GM23338 (cell line): Measurements from ENCODE around the gene CFAP97. TPM values are rescaled to one million over a fixed set of nuclear protein-coding genes. Genes with fewer than 3 reads are reported as not detected.
A peak's percentile ranks its signal among the peaks of the same experiment; 100 is the strongest.

Experiments
- ATAC-seq: fragments of 200-7000 bp; cut with Tn5 transposase; 3 replicates; pipeline ENCODE4 v1.9.1; 2020
- DNase-seq: peaks from one replicate; pipeline ENCODE4 v3.0.0-alpha.2; 2015; ENCODE audit warnings: low spot score
- H2AFZ ChIP-seq: fragments of 200-600 bp; sonication (generic); 2 replicates; pipeline ENCODE4 v1.8.0; 2016; ENCODE audit warnings: antibody characterized with exemption, mild to moderate bottlenecking, moderate library complexity
- H3F3A ChIP-seq: fragments of 200-600 bp; sonication (generic); replicated peaks from 2 replicates; pipeline ENCODE4 v1.8.0; 2017; ENCODE audit warnings: antibody characterized with exemption, mixed run types, low read depth
- H3K27ac ChIP-seq: fragments of 200-600 bp; sonication (generic); 2 replicates; pipeline ENCODE4 v1.6.1; 2016; ENCODE audit warnings: low read depth
- H3K27me3 ChIP-seq: fragments of 200-600 bp; sonication (generic); 2 replicates; pipeline ENCODE4 v1.8.0; 2016; ENCODE audit warnings: mild to moderate bottlenecking, mixed run types, moderate library complexity; ENCODE audit not compliant: insufficient read depth
- H3K36me3 ChIP-seq: fragments of 200-600 bp; sonication (generic); 2 replicates; pipeline ENCODE4 v1.8.0; 2016; ENCODE audit warnings: mild to moderate bottlenecking; ENCODE audit not compliant: insufficient read depth
- H3K4me1 ChIP-seq: fragments of 200-600 bp; sonication (generic); 2 replicates; pipeline ENCODE4 v1.8.0; 2016; ENCODE audit warnings: mild to moderate bottlenecking, moderate library complexity; ENCODE audit not compliant: insufficient read depth
- H3K4me2 ChIP-seq: fragments of 200-600 bp; sonication (generic); 2 replicates; pipeline ENCODE4 v1.7.1; 2017; ENCODE audit warnings: mixed run types
- H3K4me3 ChIP-seq: fragments of 200-600 bp; sonication (generic); 2 replicates; pipeline ENCODE4 v1.6.1; 2016; ENCODE audit warnings: mixed run types
- H3K79me2 ChIP-seq: fragments of 200-600 bp; sonication (generic); replicated peaks from 2 replicates; pipeline ENCODE4 v1.8.0; 2017; ENCODE audit warnings: mild to moderate bottlenecking; ENCODE audit not compliant: insufficient read depth
- H3K9me2 ChIP-seq: fragments of 200-600 bp; sonication (generic); 2 replicates; pipeline ENCODE4 v1.8.0; 2017; ENCODE audit not compliant: insufficient read depth
- H4K20me1 ChIP-seq: fragments of 200-600 bp; sonication (generic); replicated peaks from 2 replicates; pipeline ENCODE4 v1.8.0; 2017; ENCODE audit warnings: mild to moderate bottlenecking; ENCODE audit not compliant: insufficient read depth
- H3K27ac Mint-ChIP-seq: 2 replicates; pipeline ENCODE4 v1.8.0; 2020; ENCODE audit warnings: inconsistent platforms, mild to moderate bottlenecking, moderate library complexity, mixed read lengths
- H3K27me3 Mint-ChIP-seq: 3 replicates; pipeline ENCODE4 v1.8.0; 2022; ENCODE audit warnings: low read depth, mild to moderate bottlenecking, moderate library complexity, mixed read lengths, inconsistent platforms; ENCODE audit not compliant: insufficient read depth, poor library complexity
- H3K36me3 Mint-ChIP-seq: 3 replicates; pipeline ENCODE4 v1.8.0; 2021; ENCODE audit warnings: low read depth, mild to moderate bottlenecking, inconsistent platforms, moderate library complexity, mixed read lengths
- H3K4me1 Mint-ChIP-seq: 3 replicates; pipeline ENCODE4 v1.8.0; 2020; ENCODE audit warnings: mild to moderate bottlenecking, inconsistent platforms, mixed read lengths
- H3K4me3 Mint-ChIP-seq: 3 replicates; pipeline ENCODE4 v1.8.0; 2021; ENCODE audit warnings: moderate library complexity, mild to moderate bottlenecking, inconsistent platforms, mixed read lengths
- H3K9me3 Mint-ChIP-seq: 3 replicates; pipeline ENCODE4 v1.8.0; 2020; ENCODE audit warnings: moderate library complexity, mild to moderate bottlenecking, inconsistent platforms, mixed read lengths
- CTCF ChIP-seq, 2 experiments: fragments of 200-600 bp in 1 of 2; sonication (generic) in 1 of 2; conservative IDR thresholded peaks; 2 replicates each; pipeline versions ENCODE4 v1.5.1 to v1.6.1; 2016 to 2017; ENCODE audit warnings: antibody characterized with exemption in 2 of 2, low read depth in 2 of 2, mild to moderate bottlenecking in 2 of 2, moderate library complexity in 1 of 2
- ETS1 ChIP-seq: IDR thresholded peaks from 2 replicates; pipeline ENCODE4 v1.6.1; 2016; ENCODE audit warnings: antibody characterized with exemption
- EZH2 ChIP-seq: fragments of 200-600 bp; sonication (generic); IDR thresholded peaks from one replicate; pipeline ENCODE4 v1.8.0; 2017; ENCODE audit warnings: antibody characterized with exemption, mild to moderate bottlenecking, low read depth; ENCODE audit not compliant: unreplicated experiment
- EZH2phosphoT487 ChIP-seq: fragments of 200-600 bp; sonication (generic); IDR thresholded peaks from one replicate; pipeline ENCODE4 v1.8.1; 2018; ENCODE audit warnings: antibody characterized with exemption; ENCODE audit not compliant: unreplicated experiment
- JUNB ChIP-seq: IDR thresholded peaks from one replicate; pipeline ENCODE4 v1.6.1; 2016; ENCODE audit warnings: antibody characterized with exemption; ENCODE audit not compliant: unreplicated experiment
- NANOG ChIP-seq: IDR thresholded peaks from 2 replicates; pipeline ENCODE4 v1.6.1; 2016; ENCODE audit warnings: antibody characterized with exemption, borderline replicate concordance
- POLR2AphosphoS5 ChIP-seq: IDR thresholded peaks from 2 replicates; pipeline ENCODE4 v1.6.1; 2016; ENCODE audit warnings: antibody characterized with exemption, low read depth
- REST ChIP-seq: IDR thresholded peaks from one replicate; pipeline ENCODE4 v1.6.1; 2018; ENCODE audit warnings: antibody characterized with exemption; ENCODE audit not compliant: unreplicated experiment
- ZNF331 ChIP-seq: fragments of 250-450 bp; sonication (Bioruptor Pico); IDR thresholded peaks from 2 replicates; pipeline ENCODE4 v1.5.0; 2020; ENCODE audit warnings: low read depth, mild to moderate bottlenecking, moderate library complexity
- polyA plus RNA-seq: library from polyadenylated mRNA; unstranded; fragments of >200 nt; fragmentation: Nextera tagmentation; extraction: Ambion mirVana; gene quantifications from 2 replicates; pipeline ENCODE4 v1.2.1, GENCODE V29; 2016
- total RNA-seq: library from RNA; depleted of rRNA; stranded (reverse); fragments of >200 nt; shearing (Covaris generic); gene quantifications from 2 replicates; pipeline ENCODE4 v1.2.3, GENCODE V29; 2014

The CFAP97 gene
- total and polyA plus RNA-seq, 2 experiments from 2014 or later = 37.7 to 73.3 TPM

- TF ChIP-seq NANOG = no peak
- TF ChIP-seq REST = no peak
These were observed 60.7 kb downstream of the CFAP97 start, which contains the start of gene SLC25A4 (continued) for GRCh38 chr4:185142912-185143600.

- H3K27ac Mint-ChIP-seq = peak overlapping the region; percentile 78; the same call in 1 of the 2 replicates
- peaks cover 22% of the 10 kb centered on the region for H3K79me2 ChIP-seq
- peaks cover 12% of the 10 kb centered on the region for H3K36me3 ChIP-seq
- H3F3A ChIP-seq = peaks cover 14% of the 10 kb centered on the region; the same call in 1 of the 2 replicates
- peaks cover 15% of the 10 kb centered on the region for H3K4me1 ChIP-seq
- H3K27me3 Mint-ChIP-seq = peaks cover 11% of the 10 kb centered on the region
- peak overlapping the region; percentile 72; the same call in 1 of the 2 replicates for H3K27ac ChIP-seq
- peak overlapping the region; percentile 86 for H3K4me3 Mint-ChIP-seq
- ATAC-seq (no peak; the same call in 2 of the 3 replicates), DNase-seq (no peak)
- no peaks in the 10 kb centered on the region for H3K9me3 Mint-ChIP-seq
- H3K27me3 ChIP-seq = peaks cover 8% of the 10 kb centered on the region
- H3K4me1 Mint-ChIP-seq = peaks cover 22% of the 10 kb centered on the region
- H2AFZ ChIP-seq = peak overlapping the region; percentile 98
- peaks cover 22% of the 10 kb centered on the region for H3K36me3 Mint-ChIP-seq
- peaks cover 16% of the 10 kb centered on the region for H4K20me1 ChIP-seq
- H3K4me3 ChIP-seq = peak overlapping the region; percentile 90
- no peaks in the 10 kb centered on the region for H3K9me2 ChIP-seq
- peak overlapping the region; percentile 100 for H3K4me2 ChIP-seq
- TF ChIP-seq ZNF331 (CRISPR knock-in tag) (no peak), CTCF (conservative IDR thresholded peaks at IDR 0.05; ENCODE audit: low read depth in 2 of 2) (no peak), NANOG (no peak), EZH2 (no peak), REST (no peak), JUNB (no peak), EZH2phosphoT487 (no peak), POLR2AphosphoS5 (no peak), ETS1 (no peak)
These were observed 61.3 kb downstream of the CFAP97 start for GRCh38 chr4:185142564-185142911.
